ENCODE results near the gene ZNF487. TPM values are rescaled to one million over a fixed set of nuclear protein-coding genes. Genes with fewer than 3 reads are reported as not detected.
"Not testable (repeated sequence)": the region's sequence is repeated elsewhere in the genome, so short reads cannot be mapped to it uniquely, and the experiment has no call there.

ZNF487 gene
- total RNA-seq, 1 donor from 2014 or later = 10.6 TPM

DNA sequence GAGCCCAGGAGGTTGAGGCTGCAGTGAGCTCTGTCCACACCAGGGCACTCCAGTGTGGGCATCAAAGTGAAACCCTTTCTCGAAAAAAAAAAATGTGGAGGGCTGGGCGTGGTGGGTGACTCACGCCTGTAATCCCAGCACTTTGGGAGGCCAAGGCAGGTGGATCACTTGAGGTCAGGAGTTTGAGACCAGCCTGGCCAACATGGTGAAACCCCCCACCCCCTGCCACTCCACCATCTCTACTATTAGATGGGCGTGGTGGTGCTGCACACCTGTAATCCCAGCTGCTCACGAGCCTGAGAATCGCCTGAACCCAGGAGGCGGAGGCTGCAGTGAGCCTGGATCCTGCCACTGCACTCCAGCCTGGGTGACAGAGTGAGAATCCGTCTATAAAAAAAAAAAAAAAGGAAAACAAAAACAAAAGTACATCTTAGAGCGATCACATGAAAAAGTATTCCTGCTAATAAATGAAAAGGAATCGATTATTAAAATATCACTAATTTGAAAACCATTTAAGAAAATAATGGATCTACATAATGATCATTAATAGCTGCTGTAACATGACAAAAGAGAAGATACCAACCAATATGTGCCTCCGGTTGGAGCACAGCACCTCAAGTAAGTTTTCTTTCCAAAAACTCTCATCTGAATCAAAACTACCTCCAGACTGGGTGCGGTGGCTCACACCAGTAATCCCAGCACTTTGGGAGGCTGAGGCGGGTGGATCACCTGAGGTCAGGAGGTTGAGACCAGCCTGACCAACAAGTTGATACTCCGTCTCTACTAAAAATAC lies 32.8 kb upstream of the ZNF487 start:
- DNase-seq (ENCODE audit: low spot score in 2 of 2) (no peak), FAIRE-seq (no peak)

DNA sequence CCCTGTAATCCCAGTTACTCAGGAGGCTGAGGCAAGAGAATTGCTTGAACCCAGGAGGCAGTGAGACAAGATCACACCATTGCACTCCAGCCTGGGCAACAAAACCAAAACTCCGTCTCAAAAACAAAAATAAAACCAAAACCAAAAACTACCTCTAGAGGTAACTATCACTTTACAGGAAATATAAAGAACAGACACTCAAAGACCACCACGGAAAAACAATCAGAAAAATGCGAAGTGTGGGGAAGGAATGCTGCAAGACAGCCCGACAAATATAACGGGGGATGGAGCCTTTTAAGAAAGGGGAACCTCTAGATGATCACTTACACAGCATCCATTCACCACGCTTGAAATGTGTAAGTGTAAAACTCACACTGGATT lies 32.2 kb upstream of the ZNF487 start:
- DNase-seq (ENCODE audit: low spot score in 2 of 2) = no peak
- no peak for FAIRE-seq

DNA sequence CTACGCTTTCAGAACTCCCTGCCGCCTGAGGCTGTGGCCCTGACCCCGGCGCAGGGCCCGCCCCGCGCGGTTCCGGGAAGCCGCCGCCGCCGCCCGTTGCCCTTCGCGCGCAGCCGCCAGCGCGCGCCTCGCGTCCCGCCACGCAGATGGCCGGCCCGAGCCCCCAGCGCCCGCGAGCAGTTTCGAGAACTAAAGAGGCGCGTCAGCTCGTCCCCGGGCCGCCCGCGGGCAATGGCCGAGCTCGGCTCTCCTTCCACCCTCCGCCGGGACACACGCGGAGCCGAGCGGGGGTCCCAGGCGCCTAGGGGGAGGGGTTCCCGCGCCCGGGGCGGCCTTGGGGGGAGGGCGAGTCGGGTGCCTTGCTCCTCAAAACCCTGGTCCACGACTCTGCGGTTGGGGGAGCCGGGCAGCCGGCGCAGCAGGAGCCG lies 29.7 kb upstream of the ZNF487 start:
- DNase-seq (ENCODE audit: low spot score in 2 of 2) = peak; percentile 65 to 66
- no peak for FAIRE-seq

DNA sequence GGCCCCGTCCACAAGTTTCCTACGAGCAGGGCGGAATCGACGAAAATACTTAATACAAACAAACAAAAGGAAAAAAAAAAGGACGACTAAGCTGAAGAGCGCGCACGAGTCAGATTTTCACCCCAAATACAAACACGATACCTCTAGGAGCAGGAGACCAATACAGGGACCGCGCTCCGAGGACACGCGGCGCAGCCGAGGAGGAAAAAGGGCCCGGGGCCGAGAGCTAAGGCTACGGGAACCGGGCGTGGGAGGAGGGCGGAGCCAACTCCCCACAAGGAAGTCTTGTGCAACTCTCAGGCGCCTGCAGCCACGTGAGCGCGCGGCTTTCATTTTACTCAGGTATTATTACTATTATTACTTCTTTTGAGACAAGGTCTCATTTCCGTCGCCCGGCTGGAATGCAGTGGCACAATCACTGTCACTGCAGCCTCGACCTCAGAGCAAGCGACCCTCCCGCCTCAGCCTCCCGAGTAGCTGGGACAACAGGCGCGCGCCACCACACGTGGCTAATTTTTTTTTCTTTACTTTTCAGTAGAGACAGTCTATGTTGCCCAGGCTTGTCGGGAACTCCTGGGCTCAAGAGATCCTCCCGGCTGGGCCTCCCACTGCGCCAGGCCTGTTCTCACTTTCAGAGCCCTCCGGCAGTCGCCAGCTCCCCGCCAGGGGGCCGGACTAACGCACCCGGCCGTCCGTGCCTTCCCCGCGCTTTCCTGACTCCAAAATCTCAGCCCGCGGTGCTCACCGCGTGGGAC lies 29.2 kb upstream of the ZNF487 start:
- FAIRE-seq = no peak
- peak; percentile 83 to 84 for DNase-seq (ENCODE audit: low spot score in 2 of 2)

DNA sequence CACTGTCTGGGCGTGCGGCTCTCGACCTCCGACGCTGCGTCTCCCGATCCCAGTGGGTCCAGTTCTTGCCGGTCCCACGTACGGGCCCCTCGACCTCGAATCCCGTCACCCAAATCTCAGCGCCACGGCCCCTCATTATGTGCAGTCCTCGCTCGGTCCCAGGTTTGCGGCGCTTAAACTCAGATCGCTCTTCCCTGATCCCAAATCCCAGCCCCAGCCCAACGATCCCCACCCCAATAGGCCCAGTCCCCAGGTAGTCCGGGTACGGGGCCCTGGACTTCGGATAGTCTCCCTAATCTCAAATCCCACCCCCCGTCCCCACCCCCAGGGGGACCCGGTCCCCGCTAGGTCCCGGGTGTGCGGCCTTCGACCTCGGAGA lies 28.6 kb upstream of the ZNF487 start:
- DNase-seq (ENCODE audit: low spot score in 2 of 2) = no peak

DNA sequence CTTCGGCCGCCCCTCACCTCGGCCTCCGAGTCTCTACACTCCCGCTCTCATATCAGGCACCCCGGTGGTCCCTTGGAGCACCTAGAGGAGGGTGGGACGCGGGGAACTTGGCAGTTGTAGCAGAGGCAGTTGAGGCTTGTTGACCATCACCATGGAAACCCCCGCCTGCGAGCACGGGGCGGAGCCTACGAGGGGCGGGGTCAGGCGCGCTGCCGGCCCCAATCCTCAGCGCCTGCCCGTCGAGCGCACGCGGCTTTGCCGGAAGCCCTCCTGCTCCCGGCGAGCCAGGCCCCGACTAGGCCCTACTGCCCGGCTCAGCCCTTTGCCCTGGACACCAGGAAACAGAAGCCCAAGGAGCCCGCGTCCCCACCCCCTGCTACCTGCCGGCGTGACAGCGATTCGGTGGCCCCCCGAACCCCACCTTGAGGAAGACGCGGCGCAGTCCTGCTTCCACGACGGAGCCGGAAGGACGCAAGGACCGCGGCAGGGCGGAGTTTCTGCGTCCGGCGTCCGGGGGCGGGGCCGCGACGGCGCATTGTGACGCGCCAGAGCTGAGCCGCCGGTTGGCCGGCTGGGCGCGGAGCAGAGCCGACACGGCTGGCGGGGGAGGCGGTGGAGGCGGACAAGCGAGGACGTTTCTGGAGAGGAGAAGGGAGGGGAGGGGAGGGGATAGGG lies 28.1 kb upstream of the ZNF487 start, which contains the start of gene HNRNPF:
TSS of gene HNRNPF (minus strand) at position 477 of the 675 bp plus-strand sequence. CDS start 21,302 bp downstream, outside the sequence.
- peak; percentile 92 to 95 for DNase-seq (ENCODE audit: low spot score in 2 of 2)
- FAIRE-seq = no peak

More for the DNA sequence above, 28.6 kb upstream of the ZNF487 start:
- FAIRE-seq = no peak

DNA sequence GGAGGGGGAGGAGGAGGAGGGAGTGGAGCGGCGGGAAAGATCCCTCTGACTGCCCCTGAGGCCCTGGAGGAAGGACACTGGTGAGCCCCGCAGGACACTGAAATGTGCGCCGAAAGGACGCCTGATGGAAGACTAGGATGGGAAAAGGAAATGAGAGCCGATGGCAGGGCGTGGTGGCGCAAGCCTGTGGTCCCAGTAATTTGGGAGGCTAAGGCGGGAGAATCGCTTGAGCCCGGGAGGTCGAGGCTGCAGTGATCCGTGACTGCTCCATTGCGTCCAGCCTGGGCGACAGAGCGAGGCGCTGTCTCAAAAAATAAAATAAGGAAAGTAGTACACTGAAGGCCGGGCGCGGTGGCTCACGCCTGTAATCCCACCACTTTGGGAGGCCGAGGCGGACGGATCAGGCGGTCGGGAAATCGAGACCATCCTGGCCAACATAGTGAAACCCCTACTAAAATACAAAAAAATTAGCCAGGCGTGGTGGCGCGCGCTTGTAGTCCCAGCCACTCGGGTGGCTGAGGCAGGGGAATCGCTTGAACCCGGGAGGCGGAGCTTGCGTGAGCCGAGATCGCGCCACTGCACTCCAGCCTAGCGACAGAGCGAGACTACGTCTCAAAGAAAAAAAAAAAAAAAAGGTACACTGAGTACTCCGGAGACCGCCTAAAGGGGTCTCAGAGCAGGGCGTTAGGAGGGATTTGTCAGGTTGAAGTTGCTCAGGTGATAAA lies 27.4 kb upstream of the ZNF487 start:
- DNase-seq (ENCODE audit: low spot score in 2 of 2) = no peak
- no peak for FAIRE-seq

DNA sequence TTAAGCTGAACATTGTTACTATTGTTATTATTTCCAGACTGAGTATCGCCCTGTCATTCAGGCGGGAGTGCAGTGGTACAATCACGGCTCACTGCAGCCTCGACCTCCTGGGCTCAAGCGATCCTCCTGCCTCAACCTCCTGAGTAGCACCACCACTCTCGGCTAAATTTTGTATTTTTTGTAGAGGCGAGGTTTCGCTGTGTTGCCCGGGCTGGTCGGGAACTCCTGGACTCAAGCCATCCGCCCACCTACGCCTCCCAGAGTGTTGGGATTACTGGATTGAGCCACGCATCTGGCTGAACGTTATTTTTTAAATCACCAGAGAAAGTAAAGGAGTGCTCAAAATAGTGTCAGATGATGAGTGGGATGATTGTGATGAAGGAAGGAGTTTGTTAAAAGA lies 26.6 kb upstream of the ZNF487 start:
- no peak for FAIRE-seq
- DNase-seq (ENCODE audit: low spot score in 2 of 2) = no peak

DNA sequence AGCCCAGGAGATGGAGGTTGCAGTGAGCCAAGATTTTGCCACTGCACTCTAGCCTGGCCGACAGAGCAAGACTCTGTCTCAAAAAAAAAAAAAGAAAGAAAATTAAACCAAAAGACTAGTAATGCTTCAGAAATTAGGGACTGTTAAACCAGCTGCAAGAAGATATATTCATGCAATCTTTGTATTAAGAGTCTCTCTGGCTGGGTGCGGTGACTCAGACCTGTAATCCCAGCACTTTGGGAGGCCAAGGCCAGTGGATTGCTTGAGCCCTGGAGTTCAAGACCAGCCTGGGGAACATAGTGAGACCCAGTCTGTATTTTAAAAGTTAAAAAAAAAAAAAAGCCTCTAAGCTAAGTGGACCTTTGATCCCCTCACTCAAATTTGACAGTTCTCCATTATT lies 25.4 kb upstream of the ZNF487 start:
- no peak for DNase-seq (ENCODE audit: low spot score in 2 of 2)
- FAIRE-seq = no peak

DNA sequence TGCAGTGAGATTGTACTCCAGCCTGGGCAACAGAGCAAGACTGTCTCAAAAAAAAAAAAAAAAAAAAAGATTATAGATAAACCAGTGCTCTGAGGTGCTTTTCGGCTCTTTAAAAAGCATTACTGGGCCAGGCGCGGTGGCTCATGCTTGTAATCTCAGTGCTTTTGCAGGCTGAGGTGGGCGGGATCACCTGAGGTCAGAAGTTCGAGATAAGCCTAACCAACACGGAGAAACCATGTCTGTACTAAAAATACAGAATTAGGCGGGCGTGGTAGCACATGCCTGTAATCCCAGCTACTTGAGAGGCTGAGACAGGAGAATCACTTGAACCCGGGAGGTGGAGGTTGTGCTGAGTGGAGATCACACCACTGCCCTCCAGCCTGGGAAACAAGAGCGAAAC lies 21.4 kb upstream of the ZNF487 start:
- no peak for DNase-seq (ENCODE audit: low spot score in 2 of 2)

DNA sequence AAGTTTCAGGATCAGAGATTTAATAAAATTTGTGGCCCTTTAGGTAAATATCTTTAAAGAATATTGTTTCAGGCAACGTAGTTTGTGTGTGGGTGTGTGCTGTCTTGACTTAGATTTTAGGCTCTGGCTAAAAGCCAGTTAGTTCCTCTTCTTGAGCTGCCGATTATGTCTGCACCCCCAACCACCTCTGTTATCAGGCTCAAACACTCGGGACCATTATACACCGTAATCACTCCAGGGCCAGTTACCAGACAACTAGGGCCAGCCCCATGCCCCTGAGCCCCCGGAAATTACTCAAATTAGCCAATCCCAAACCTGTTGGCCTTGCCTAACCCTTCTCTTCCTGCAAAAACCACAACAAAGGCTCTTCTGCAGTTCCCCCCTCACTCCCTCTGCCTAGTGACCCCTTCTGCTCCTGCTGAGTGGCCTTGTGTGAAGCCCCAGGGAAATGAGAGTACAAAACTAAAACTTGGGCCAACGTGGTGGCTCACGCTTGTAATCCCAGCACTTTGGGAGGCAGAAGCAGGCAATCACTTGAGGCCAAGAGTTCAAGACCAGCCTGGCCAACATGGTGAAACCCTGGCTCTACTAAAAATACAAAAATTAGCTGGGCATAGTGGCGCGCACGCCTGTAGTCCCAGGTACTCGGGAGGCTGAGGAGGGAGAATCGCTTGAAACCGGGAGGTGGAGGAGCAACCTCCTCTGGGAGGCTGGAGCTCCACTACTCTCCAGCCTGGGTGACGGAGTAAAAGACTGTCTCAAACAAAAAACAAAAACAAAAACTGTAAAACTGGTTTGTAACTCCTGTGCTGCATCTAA lies 18.8 kb upstream of the ZNF487 start:
- FAIRE-seq = no peak
- DNase-seq (ENCODE audit: low spot score in 2 of 2) = no peak

More for the DNA sequence above, 21.4 kb upstream of the ZNF487 start:
- no peak for FAIRE-seq

DNA sequence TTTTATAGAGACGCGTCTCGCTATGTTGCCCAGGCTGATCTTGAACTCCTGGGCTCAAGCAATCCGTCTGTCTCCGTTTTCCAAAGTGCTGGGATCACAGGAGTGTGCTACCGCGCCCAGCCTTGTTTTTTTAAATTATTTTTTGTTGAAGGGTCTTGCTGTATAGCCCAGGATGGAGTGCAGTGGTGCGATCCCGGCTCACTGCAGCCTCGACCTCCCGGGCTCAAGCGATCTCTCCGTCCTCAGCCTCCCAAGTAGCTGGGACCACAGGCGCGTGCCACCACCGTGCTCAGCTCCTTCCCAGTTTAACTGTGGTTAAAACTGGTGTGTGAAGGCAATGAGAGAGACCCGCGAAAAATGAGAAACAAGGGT lies 16.9 kb upstream of the ZNF487 start:
- FAIRE-seq (no peak), DNase-seq (ENCODE audit: low spot score in 2 of 2) (no peak)

DNA sequence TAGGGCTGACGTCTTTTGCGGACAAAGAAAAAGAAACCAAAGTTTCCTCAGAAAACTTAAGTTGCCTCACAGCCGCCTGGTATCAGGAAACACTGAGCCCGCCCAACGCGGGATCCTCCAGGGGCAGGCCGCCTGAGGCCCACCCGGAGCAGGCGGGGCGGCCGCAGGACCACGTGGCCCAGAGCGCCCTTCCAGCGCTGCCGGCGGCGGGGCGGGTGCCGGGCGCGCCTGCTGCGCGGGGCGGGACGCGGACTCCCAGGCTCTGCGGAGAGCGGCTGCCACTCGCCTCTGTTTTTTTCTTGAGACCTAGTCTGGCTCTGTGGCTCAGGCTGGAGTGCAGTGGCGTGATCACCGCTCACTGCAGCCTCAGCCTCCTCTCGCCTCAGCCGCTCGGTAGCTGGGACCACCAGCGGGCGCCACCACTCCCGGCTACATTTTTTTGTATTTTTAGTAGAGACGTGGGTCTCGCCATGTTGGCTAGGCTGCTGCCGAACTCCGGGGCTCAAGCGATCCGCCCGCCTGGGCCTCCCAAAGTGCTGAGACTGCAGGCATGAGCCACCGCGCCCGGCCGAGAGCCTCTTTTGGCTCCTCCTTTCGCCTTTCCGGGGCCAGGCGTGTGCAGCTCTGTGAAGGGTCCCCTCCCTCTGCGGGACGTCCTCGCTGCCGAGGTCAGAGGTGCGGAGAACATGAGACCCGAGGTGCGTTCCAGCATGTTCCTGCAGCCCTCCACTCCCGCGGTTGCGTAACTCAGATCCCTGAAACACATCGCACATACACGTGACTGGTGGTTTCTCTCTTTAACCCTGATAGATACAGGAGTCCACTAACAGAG lies 16.3 kb upstream of the ZNF487 start:
- DNase-seq (ENCODE audit: low spot score in 2 of 2) (peak; percentile 83 to 84), FAIRE-seq (no peak)

DNA sequence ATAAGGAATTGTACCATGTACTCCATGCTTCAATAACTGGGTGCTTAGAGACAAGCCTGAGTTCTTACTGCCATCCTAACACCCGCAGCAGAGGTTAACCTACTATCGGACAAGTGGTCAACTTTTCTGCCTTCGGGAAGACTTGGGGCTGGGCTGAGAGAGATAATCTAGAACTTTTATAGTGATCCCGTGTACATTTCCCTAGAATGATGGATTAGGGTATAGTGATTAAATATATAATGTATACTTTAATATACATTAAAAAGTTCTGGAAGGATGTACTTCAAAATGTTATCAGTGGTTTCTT lies 15.8 kb upstream of the ZNF487 start:
- DNase-seq (ENCODE audit: low spot score in 2 of 2) (no peak), FAIRE-seq (no peak)

DNA sequence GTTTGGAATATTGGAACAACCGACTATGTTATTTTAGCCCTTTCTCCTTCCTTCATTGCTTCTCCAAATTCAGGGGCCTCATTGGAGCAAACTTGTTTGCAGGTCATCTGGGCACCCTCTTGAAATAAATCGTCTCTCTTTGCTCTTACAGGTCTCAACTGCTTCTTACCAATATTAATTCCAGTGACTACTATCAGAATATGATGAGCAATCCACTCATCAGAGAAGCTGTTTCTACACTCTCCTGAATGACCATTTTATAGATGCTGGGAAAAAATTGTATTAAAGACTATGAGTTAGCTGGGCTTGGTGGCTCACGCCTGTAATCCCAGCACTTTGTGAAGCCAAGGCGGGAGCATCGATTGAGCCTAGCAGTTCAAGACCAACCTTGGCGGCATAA lies 15.4 kb upstream of the ZNF487 start:
- FAIRE-seq (no peak), DNase-seq (ENCODE audit: low spot score in 2 of 2) (no peak)

DNA sequence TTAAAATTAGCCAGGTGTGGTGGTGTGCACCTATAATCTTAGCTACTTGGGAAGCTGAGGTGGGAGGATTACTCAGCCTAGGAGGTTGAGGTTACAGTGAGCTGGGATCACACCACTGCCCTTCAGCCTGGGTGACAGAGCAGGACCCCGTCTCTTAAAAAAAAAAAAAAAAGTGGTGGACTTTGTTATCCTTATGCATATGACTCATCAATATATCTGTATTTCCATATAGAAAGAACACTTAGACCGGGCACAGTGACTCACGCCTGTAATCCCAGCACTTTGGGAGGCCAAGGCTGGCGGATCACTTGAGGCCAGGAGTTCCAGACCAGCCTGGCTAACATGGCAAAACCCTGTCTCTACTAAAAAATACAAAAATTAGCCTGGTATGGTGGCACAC lies 15.0 kb upstream of the ZNF487 start:
- DNase-seq (ENCODE audit: low spot score in 2 of 2); FAIRE-seq: not testable (repeated sequence)

DNA sequence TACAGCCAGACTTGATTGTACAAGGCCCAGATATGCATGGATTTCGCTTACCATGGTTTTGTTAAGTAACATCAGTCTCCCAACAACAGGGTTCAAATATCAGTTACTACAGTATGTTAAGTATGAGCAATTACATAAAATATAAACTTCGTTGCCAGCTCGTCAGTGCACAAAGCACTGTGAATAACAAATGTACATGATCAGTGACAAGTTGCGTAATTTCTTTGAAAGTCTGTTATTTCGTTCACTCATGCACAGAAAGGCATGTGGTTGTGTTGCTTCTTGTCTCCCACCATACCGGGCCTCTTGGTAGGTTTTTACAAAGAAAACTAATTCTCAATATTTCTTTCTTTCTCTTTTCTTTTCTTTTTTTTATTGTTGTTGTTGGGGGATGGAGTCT lies 12.5 kb upstream of the ZNF487 start:
- FAIRE-seq (no peak), DNase-seq (ENCODE audit: low spot score in 2 of 2) (no peak)

DNA sequence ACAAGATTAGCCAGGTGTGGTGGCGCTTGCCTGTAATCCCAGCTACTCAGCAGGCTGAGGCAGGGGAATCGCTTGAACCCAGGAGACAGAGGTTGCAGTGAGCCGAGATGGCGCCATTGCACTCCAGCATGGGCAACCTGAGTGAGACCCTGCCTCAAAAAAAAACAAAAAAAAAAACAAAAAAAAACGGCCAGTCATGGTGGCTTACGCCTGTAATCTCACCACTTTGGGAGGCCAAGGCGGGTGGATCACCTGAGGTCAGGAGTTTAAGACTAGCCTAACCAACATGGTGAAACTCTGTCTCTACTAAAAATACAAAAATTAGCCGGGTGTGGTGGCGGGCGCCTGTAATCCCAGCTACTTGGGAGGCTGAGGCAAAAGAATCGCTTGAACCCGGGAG lies 10.4 kb upstream of the ZNF487 start:
- not testable (repeated sequence) for DNase-seq (ENCODE audit: low spot score in 2 of 2); FAIRE-seq
